ENCODE data around the gene PCDHGA11. TPM values are rescaled to one million over a fixed set of nuclear protein-coding genes. Genes with fewer than 3 reads are reported as not detected.

The PCDHGA11 gene
- total RNA-seq, 1 experiment from 2014 or later, result 8.4 TPM

DNA sequence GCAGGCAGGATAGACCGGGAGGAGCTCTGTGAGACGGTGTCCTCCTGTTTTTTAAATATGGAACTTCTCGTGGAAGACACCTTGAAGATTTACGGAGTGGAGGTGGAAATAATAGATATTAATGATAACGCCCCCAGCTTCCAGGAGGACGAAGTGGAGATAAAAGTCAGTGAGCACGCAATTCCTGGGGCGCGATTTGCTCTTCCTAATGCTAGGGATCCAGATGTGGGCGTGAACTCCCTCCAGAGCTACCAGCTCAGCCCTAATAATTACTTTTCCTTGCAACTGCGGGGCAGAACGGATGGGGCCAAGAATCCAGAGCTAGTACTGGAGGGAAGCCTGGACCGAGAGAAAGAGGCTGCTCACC is 621 bp downstream of the PCDHGA11 start (continued):
- no peak for TF ChIP-seq ARID4B (CRISPR knock-in tag; IDR thresholded peaks at IDR 0.05; ENCODE audit: borderline replicate concordance)
- TF ChIP-seq HMGXB4 (CRISPR knock-in tag; IDR thresholded peaks at IDR 0.05), result no peak
- TF ChIP-seq FOXJ3 (CRISPR knock-in tag; IDR thresholded peaks at IDR 0.05; ENCODE audit: borderline replicate concordance), result no peak
- no peak for TF ChIP-seq MXD4 (CRISPR knock-in tag; IDR thresholded peaks at IDR 0.05; ENCODE audit: borderline replicate concordance)
- TF ChIP-seq, protein P1, sequence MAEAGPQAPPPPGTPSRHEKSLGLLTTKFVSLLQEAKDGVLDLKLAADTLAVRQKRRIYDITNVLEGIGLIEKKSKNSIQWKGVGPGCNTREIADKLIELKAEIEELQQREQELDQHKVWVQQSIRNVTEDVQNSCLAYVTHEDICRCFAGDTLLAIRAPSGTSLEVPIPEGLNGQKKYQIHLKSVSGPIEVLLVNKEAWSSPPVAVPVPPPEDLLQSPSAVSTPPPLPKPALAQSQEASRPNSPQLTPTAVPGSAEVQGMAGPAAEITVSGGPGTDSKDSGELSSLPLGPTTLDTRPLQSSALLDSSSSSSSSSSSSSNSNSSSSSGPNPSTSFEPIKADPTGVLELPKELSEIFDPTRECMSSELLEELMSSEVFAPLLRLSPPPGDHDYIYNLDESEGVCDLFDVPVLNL (CRISPR knock-in tag; IDR thresholded peaks at IDR 0.05; ENCODE audit: borderline replicate concordance, low read depth), result no peak
- no peak for TF ChIP-seq ZNF532 (CRISPR knock-in tag; IDR thresholded peaks at IDR 0.05; ENCODE audit: borderline replicate concordance)
- TF ChIP-seq ZMAT4 (CRISPR knock-in tag; IDR thresholded peaks at IDR 0.05), result no peak

DNA sequence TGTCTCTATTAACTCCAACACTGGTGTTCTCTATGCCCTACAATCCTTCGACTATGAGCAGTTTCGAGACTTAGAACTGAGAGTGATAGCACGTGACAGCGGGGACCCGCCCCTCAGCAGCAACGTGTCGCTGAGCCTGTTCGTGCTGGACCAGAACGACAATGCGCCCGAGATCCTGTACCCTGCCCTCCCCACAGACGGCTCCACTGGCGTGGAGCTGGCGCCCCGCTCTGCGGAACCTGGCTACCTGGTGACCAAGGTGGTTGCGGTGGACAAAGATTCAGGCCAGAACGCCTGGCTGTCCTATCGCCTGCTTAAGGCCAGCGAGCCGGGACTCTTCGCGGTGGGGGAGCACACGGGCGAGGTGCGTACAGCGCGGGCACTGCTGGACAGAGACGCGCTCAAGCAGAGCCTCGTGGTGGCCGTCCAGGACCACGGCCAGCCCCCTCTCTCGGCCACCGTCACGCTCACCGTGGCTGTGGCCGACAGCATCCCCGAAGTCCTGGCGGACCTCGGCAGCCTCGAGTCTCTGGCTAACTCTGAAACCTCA is 2.0 kb downstream of the PCDHGA11 start:
- peaks cover 26% of the 10 kb centered on the region for H3K4me1 Mint-ChIP-seq
- H3K27me3 Mint-ChIP-seq (ENCODE audit: low read depth), result peaks cover 14% of the 10 kb centered on the region
- DNase-seq (ENCODE audit: low spot score) (no peak), ATAC-seq (no peak)
- peaks cover 77% of the 10 kb centered on the region for H3K36me3 Mint-ChIP-seq
- ChIA-PET CTCF (interaction anchor here (0.7 to 3.6 kb wide), 7 partner anchors 10 to 135 kb away, joined by 3 to 131 read pairs (median 7); partner anchors contain the start of genes PCDHGA10 and PCDHGB3), POLR2A (no interaction called here)
- H3K4me3 Mint-ChIP-seq, result no peak overlapping the region
- no peak overlapping the region for H3K27ac Mint-ChIP-seq
- H3K9me3 Mint-ChIP-seq, result peaks cover 40% of the 10 kb centered on the region
- peak; percentile 18; the same call in 1 of the 2 replicates for TF ChIP-seq FOXP1 (CRISPR knock-in tag; IDR thresholded peaks at IDR 0.05; ENCODE audit: borderline replicate concordance)
- TF ChIP-seq, protein P2, sequence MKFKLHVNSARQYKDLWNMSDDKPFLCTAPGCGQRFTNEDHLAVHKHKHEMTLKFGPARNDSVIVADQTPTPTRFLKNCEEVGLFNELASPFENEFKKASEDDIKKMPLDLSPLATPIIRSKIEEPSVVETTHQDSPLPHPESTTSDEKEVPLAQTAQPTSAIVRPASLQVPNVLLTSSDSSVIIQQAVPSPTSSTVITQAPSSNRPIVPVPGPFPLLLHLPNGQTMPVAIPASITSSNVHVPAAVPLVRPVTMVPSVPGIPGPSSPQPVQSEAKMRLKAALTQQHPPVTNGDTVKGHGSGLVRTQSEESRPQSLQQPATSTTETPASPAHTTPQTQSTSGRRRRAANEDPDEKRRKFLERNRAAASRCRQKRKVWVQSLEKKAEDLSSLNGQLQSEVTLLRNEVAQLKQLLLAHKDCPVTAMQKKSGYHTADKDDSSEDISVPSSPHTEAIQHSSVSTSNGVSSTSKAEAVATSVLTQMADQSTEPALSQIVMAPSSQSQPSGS (CRISPR knock-in tag; IDR thresholded peaks at IDR 0.05; ENCODE audit: borderline replicate concordance, low read depth), result no peak
- 0 out of 2 replicates have a peak, but pooled peaks have one; percentile 67 for TF ChIP-seq RELA (CRISPR knock-in tag; IDR thresholded peaks at IDR 0.05; ENCODE audit: borderline replicate concordance)
